PC-9 (cell line): Measurements from ENCODE around the gene BAX. TPM values are rescaled to one million over a fixed set of nuclear protein-coding genes. Genes with fewer than 3 reads are reported as not detected.

Experiments used
- BruUV-seq: library from RNA; stranded (reverse); fragments of 400-500 nt; replicated peaks from 2 replicates; lab custom pipeline; 2021; lab: Mats Ljungman, UMichigan
- CTCF ChIA-PET: fragments of 300-600 bp; sonication (Branson Sonifier 250); formaldehyde crosslinking; loops from one replicate; lab custom pipeline; 2022; ENCODE audit warnings: antibody characterized with exemption; lab: Charles Lee
- POLR2A ChIA-PET: fragments of 300-600 bp; sonication (Branson Sonifier 250); formaldehyde crosslinking; loops from one replicate; lab custom pipeline; 2022; ENCODE audit warnings: antibody characterized with exemption; ENCODE audit not compliant: unreplicated experiment; lab: Charles Lee
- DNase-seq, 2 experiments: peaks; one replicate each; pipeline versions ENCODE4 v3.0.0 to v3.0.0-alpha.2; 2015 to 2022; ENCODE audit warnings: mixed read lengths in 1 of 2
- H2AFZ ChIP-seq: fragments of 200-600 bp; sonication (generic); 2 replicates; pipeline ENCODE4 v1.8.1; 2017; ENCODE audit warnings: antibody characterized with exemption
- H3F3A ChIP-seq: fragments of 200-600 bp; sonication (generic); 2 replicates; pipeline ENCODE4 v1.8.1; 2017; ENCODE audit warnings: antibody characterized with exemption, mild to moderate bottlenecking, low read depth; ENCODE audit not compliant: insufficient read depth
- H3K27ac ChIP-seq: fragments of 200-600 bp; sonication (generic); 2 replicates; pipeline ENCODE4 v1.6.1; 2016; ENCODE audit warnings: mixed run types
- H3K27me3 ChIP-seq: fragments of 200-600 bp; sonication (generic); 2 replicates; pipeline ENCODE4 v1.6.1; 2016; ENCODE audit warnings: low read depth, mixed run types; ENCODE audit not compliant: insufficient read depth
- H3K36me3 ChIP-seq: fragments of 200-600 bp; sonication (generic); 2 replicates; pipeline ENCODE4 v1.6.1; 2016; ENCODE audit warnings: low read depth, mixed run types
- H3K4me1 ChIP-seq: fragments of 200-600 bp; sonication (generic); replicated peaks from 2 replicates; pipeline ENCODE4 v1.6.1; 2016; ENCODE audit warnings: mixed run types; ENCODE audit not compliant: insufficient read depth
- H3K4me2 ChIP-seq: fragments of 200-600 bp; sonication (generic); 2 replicates; pipeline ENCODE4 v1.6.1; 2017; ENCODE audit warnings: mixed run types
- H3K4me3 ChIP-seq: fragments of 200-600 bp; sonication (generic); 2 replicates; pipeline ENCODE4 v1.6.1; 2016; ENCODE audit warnings: mixed run types
- H3K79me2 ChIP-seq: fragments of 200-600 bp; sonication (generic); 2 replicates; pipeline ENCODE4 v1.6.1; 2017; ENCODE audit warnings: low read depth, mixed run types
- H3K9me2 ChIP-seq: fragments of 200-600 bp; sonication (generic); 2 replicates; pipeline ENCODE4 v1.8.1; 2017; ENCODE audit warnings: mild to moderate bottlenecking; ENCODE audit not compliant: insufficient read depth
- H3K9me3 ChIP-seq: fragments of 200-600 bp; sonication (generic); 2 replicates; pipeline ENCODE4 v1.8.1; 2016; ENCODE audit warnings: low read depth; ENCODE audit not compliant: insufficient read depth
- H4K20me1 ChIP-seq: fragments of 200-600 bp; sonication (generic); 2 replicates; pipeline ENCODE4 v1.8.1; 2017; ENCODE audit not compliant: insufficient read depth
- EZH2 ChIP-seq: fragments of 200-600 bp; sonication (generic); IDR thresholded peaks from 2 replicates; pipeline ENCODE4 v1.8.0; 2017; ENCODE audit warnings: antibody characterized with exemption, low read depth
- intact Hi-C: fragments of 100-400 bp; cut with micrococcal nuclease; formaldehyde crosslinking; loops from one replicate; pipeline ENCODE4 v1.10.0; 2022; ENCODE audit not compliant: unreplicated experiment
- total RNA-seq: library from RNA; stranded (reverse); gene quantifications from 2 replicates; pipeline ENCODE4 v1.2.3, GENCODE V29; 2021
- TF ChIP-seq, protein P1 (sequence below): fragments of 200-600 bp; sonication (generic); conservative IDR thresholded peaks from 2 replicates; pipeline ENCODE4 v1.6.1; 2017; ENCODE audit warnings: mixed run types, antibody characterized with exemption, mild to moderate bottlenecking, moderate library complexity

BAX gene
- total RNA-seq, 1 experiment from 2014 or later, result 140 TPM

DNA sequence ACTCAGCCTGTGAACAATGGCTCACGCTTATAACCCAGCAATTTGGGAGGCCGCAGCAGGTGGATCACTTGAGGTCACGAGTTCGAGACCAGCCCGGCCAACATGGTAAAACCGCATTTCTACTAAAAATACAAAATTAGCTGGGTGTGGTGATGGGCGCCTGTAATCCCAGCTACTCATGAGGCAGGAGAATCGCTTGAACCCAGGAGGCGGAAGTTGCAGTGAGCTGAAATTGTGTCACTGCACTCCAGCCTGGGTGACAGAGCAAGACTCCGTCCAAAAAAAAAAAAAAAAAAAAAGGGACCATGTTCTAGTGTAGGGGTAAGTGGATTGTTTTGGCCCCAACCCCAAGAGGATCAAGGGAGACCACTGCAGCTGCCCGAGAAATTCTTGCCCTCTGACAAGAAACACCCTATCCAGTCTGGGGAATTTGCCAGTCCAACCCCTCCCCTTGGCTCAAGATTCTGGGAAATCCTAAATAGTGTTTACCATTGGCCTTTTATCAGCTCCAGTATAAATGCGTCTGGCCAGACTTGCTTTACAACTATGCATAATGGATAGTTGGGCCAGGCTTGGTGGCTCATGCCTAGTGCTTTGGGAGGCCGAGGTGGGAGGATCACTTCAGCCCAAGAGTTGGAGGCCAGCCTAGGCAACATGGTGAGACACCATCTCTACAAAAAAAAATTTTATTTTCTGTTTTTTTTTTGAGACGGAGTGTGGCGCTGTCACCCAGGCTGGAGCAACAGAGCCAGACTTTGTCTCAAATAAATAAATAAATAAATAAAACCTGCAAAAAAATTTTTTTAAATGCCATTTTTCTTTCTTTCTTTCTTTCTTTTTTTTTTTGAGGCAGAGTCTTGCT, 26.3 kb upstream of the BAX start:
- no peak for TF ChIP-seq EZH2
- TF ChIP-seq, protein P1, sequence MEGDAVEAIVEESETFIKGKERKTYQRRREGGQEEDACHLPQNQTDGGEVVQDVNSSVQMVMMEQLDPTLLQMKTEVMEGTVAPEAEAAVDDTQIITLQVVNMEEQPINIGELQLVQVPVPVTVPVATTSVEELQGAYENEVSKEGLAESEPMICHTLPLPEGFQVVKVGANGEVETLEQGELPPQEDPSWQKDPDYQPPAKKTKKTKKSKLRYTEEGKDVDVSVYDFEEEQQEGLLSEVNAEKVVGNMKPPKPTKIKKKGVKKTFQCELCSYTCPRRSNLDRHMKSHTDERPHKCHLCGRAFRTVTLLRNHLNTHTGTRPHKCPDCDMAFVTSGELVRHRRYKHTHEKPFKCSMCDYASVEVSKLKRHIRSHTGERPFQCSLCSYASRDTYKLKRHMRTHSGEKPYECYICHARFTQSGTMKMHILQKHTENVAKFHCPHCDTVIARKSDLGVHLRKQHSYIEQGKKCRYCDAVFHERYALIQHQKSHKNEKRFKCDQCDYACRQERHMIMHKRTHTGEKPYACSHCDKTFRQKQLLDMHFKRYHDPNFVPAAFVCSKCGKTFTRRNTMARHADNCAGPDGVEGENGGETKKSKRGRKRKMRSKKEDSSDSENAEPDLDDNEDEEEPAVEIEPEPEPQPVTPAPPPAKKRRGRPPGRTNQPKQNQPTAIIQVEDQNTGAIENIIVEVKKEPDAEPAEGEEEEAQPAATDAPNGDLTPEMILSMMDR, result no peak
- Histone ChIP-seq H3K79me2 (no peaks in the 10 kb centered on the region), H3K27me3 (no peaks in the 10 kb centered on the region), H3K4me1 (peaks cover 6% of the 10 kb centered on the region), H3K9me2 (no peaks in the 10 kb centered on the region), H3K27ac (no peak overlapping the region), H3K9me3 (no peaks in the 10 kb centered on the region), H4K20me1 (no peaks in the 10 kb centered on the region), H3K4me3 (no peak overlapping the region), H3K36me3 (no peaks in the 10 kb centered on the region), H3F3A (peaks cover 23% of the 10 kb centered on the region; the same call in 1 of the 2 replicates), H3K4me2 (no peak overlapping the region), H2AFZ (no peak overlapping the region)
- DNase-seq, result no peak
- POLR2A ChIA-PET, result no interaction called here
- intact Hi-C loops, result no loop called here
- CTCF ChIA-PET, result interaction anchor here (0.5 to 0.6 kb wide), 3 partner anchors 133 to 394 kb away, joined by 5 to 12 read pairs (median 5); no protein-coding TSS in a partner anchor
- BruUV-seq, result no TSS peak

DNA sequence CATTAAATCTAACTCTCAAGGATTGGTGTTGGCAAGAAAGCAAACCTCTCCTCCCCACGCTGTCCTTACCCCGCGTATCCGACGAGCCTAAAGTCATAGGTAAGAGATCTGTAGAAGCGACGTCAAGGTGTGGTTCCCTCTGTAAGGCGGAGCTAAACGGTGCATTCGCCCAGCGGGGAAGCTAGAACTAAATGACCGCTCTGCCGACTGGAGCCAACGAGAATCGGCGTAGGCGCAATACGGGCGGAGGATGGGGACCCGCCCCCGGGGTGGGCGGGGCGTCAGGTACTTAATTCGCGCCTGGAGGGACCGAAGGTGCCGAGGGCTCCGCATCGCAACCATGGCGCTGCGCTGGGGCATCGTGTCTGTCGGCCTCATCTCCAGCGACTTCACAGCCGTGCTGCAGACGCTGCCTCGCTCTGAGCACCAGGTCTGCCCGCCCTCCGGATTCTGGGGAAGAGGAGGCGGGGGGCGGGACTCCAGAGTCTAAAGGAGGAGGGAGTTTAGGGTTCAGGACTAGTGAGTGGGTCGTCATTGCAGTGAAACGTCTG, 21.2 kb upstream of the BAX start, which contains the start of gene DHDH:
Gene DHDH, plus strand, starts transcription at position 318 of the 551 bp plus-strand sequence. Its CDS starts 23 bp downstream, at position 341.
- H3K27me3 ChIP-seq, result no peaks in the 10 kb centered on the region
- peaks cover 23% of the 10 kb centered on the region for H3F3A ChIP-seq
- H3K9me2 ChIP-seq, result no peaks in the 10 kb centered on the region
- DNase-seq, result peak; percentile 93 to 94
- H3K36me3 ChIP-seq, result no peaks in the 10 kb centered on the region
- H3K4me1 ChIP-seq, result peaks cover 12% of the 10 kb centered on the region
- H3K27ac ChIP-seq, result no peak within 1 kb of the TSS
- peak within 1 kb of the TSS; percentile 56 for H3K4me3 ChIP-seq
- POLR2A ChIA-PET, result interaction anchor here (0.6 to 1.0 kb wide), 5 partner anchors 10 to 96 kb away, joined by 3 to 6 read pairs (median 4); partner anchors contain the start of genes NUCB1 and PPP1R15A
- no peaks in the 10 kb centered on the region for H3K79me2 ChIP-seq
- peak within 1 kb of the TSS; percentile 80 for H2AFZ ChIP-seq
- no TSS peak for BruUV-seq
- CTCF ChIA-PET, result interaction anchor here (0.7 kb wide), 1 partner anchor 59 kb away, joined by 4 read pairs; the partner anchor contains the start of gene GYS1
- no peaks in the 10 kb centered on the region for H3K9me3 ChIP-seq
- H4K20me1 ChIP-seq, result no peaks in the 10 kb centered on the region
- H3K4me2 ChIP-seq, result peak within 1 kb of the TSS; percentile 78
- intact Hi-C loops, result loop anchor here (1.0 kb wide), 1 partner anchor 21 kb away; the partner anchor contains the start of gene BAX
- TF ChIP-seq, protein P1, result no peak
- TF ChIP-seq EZH2, result no peak

DNA sequence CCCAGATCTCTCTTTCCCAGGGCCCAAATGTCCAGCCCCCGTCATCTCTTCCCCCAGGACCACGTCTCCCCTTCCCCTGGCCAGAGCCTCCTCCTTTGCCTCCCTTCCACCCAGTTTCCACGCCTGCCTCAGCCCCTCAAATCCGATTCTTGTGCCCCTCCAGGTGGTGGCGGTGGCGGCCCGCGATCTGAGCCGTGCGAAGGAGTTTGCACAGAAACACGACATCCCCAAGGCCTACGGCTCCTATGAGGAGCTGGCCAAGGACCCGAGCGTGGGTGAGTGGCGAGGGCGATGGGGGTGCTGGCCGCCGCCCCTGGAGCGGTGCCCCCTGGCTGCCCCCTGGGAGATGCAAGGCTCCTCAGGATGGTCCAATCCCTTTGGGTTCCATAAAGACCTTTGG, 19.8 kb upstream of the BAX start:
- DNase-seq, result no peak

More for the DNA sequence above, 19.8 kb upstream of the BAX start:
- no peaks in the 10 kb centered on the region for H3K79me2 ChIP-seq
- H3K4me2 ChIP-seq, result no peak overlapping the region
- no peaks in the 10 kb centered on the region for H3K9me3 ChIP-seq
- H3K27ac ChIP-seq, result no peak overlapping the region
- ChIA-PET POLR2A (no interaction called here), CTCF (no interaction called here)
- H2AFZ ChIP-seq, result no peak overlapping the region
- no peaks in the 10 kb centered on the region for H3K27me3 ChIP-seq
- no peak overlapping the region for H3K4me3 ChIP-seq
- H4K20me1 ChIP-seq, result no peaks in the 10 kb centered on the region
- no peaks in the 10 kb centered on the region for H3K36me3 ChIP-seq
- BruUV-seq, result no TSS peak
- peaks cover 23% of the 10 kb centered on the region for H3F3A ChIP-seq
- intact Hi-C loops, result no loop called here
- H3K9me2 ChIP-seq, result no peaks in the 10 kb centered on the region
- TF ChIP-seq EZH2, result no peak
- TF ChIP-seq, protein P1, result no peak
- H3K4me1 ChIP-seq, result peaks cover 12% of the 10 kb centered on the region
